Muscle layer of duodenum (tissue), 2 donors: ENCODE data around the gene TNFRSF1B.
"Not testable (repeated sequence)": the region's sequence is repeated elsewhere in the genome, so short reads cannot be mapped to it uniquely, and the experiment has no call there.

Experiments used
- H3K27ac ChIP-seq: one replicate; pipeline ENCODE4 v1.7.0; 2013; ENCODE audit warnings: mild to moderate bottlenecking, low read length
- H3K27me3 ChIP-seq: one replicate; pipeline ENCODE4 v1.7.0; 2013; ENCODE audit warnings: low read depth, mild to moderate bottlenecking, control low read depth, low read length
- H3K36me3 ChIP-seq, 2 donors: one replicate each; pipeline ENCODE4 v1.7.0; 2013; ENCODE audit warnings: low read length in 2 of 2, control low read depth in 1 of 2, mild to moderate bottlenecking in 1 of 2; ENCODE audit not compliant: insufficient read depth in 2 of 2, control insufficient read depth in 1 of 2
- H3K4me1 ChIP-seq, 2 donors: one replicate each; pipeline ENCODE4 v1.7.0; 2013; ENCODE audit warnings: low read length in 2 of 2, mild to moderate bottlenecking in 2 of 2, control low read depth in 1 of 2, moderate library complexity in 1 of 2; ENCODE audit not compliant: insufficient read depth in 2 of 2, control insufficient read depth in 1 of 2
- H3K4me3 ChIP-seq, 2 donors: one replicate each; pipeline ENCODE4 v1.7.0; 2013; ENCODE audit warnings: low read length in 2 of 2, low read depth in 1 of 2, mild to moderate bottlenecking in 1 of 2
- H3K9me3 ChIP-seq, 2 donors: one replicate each; pipeline ENCODE4 v1.7.0; 2013; ENCODE audit warnings: low read length in 2 of 2, control low read depth in 1 of 2, mild to moderate bottlenecking in 1 of 2; ENCODE audit not compliant: control insufficient read depth in 1 of 2
- donor health status: healthy.

The TNFRSF1B gene

GRCh38 chr1:12222700-12223099, 55.9 kb downstream of the TNFRSF1B start:
- H3K27me3 ChIP-seq, H3K4me1 ChIP-seq, H3K27ac ChIP-seq, H3K36me3 ChIP-seq, H3K4me3 ChIP-seq, H3K9me3 ChIP-seq: not testable (repeated sequence)

- not testable (repeated sequence) for H3K9me3 ChIP-seq, H3K36me3 ChIP-seq, H3K27me3 ChIP-seq, H3K4me1 ChIP-seq, H3K4me3 ChIP-seq, H3K27ac ChIP-seq
Measured at GRCh38 chr1:12224092-12224491, 57.3 kb downstream of the TNFRSF1B start.

- peaks cover 0 to 14% of the 10 kb centered on the region in 2 donors for H3K4me1 ChIP-seq
- no peak overlapping the region for H3K27ac ChIP-seq
- H3K27me3 ChIP-seq: no peaks in the 10 kb centered on the region
- H3K9me3 ChIP-seq: no peaks in the 10 kb centered on the region
- no peaks in the 10 kb centered on the region for H3K36me3 ChIP-seq
- no peak overlapping the region for H3K4me3 ChIP-seq
Measured at GRCh38 chr1:12228979-12229378, 62.2 kb downstream of the TNFRSF1B start.

- peaks cover 0 to 14% of the 10 kb centered on the region in 2 donors for H3K4me1 ChIP-seq
- H3K27ac ChIP-seq: no peak overlapping the region
- no peaks in the 10 kb centered on the region for H3K36me3 ChIP-seq
- peak overlapping the region in 1 of 2 donors; percentile 98 for H3K4me3 ChIP-seq
- H3K27me3 ChIP-seq: no peaks in the 10 kb centered on the region
- no peaks in the 10 kb centered on the region for H3K9me3 ChIP-seq
Measured at GRCh38 chr1:12229386-12229834, 62.6 kb downstream of the TNFRSF1B start.

- H3K4me1 ChIP-seq: peaks cover 0 to 14% of the 10 kb centered on the region in 2 donors
- H3K9me3 ChIP-seq: no peaks in the 10 kb centered on the region
- H3K27ac ChIP-seq: peak within 1 kb of the TSS; percentile 67
- peak within 1 kb of the TSS; percentile 85 to 98 for H3K4me3 ChIP-seq
- H3K36me3 ChIP-seq: peaks cover 3 to 5% of the 10 kb centered on the region in 2 donors
- no peaks in the 10 kb centered on the region for H3K27me3 ChIP-seq
Measured at GRCh38 chr1:12229835-12230548, 63.2 kb downstream of the TNFRSF1B start, which contains the start of gene VPS13D. Gene VPS13D, plus strand, starts transcription at chr1:12230030. Its CDS starts 4,237 bp downstream, at chr1:12234267.

GRCh38 chr1:12230549-12231275, 63.9 kb downstream of the TNFRSF1B start:
- Histone ChIP-seq H3K36me3 (peaks cover 8 to 10% of the 10 kb centered on the region in 2 donors), H3K4me3 (peak overlapping the region; percentile 85 to 98), H3K4me1 (peaks cover 0 to 14% of the 10 kb centered on the region in 2 donors), H3K27ac (peak overlapping the region; percentile 67), H3K27me3 (no peaks in the 10 kb centered on the region), H3K9me3 (no peaks in the 10 kb centered on the region)

GRCh38 chr1:12231276-12231595, 64.4 kb downstream of the TNFRSF1B start:
- Histone ChIP-seq H3K27me3 (no peaks in the 10 kb centered on the region), H3K4me3 (peak overlapping the region; percentile 85 to 98), H3K9me3 (no peaks in the 10 kb centered on the region), H3K27ac (peak overlapping the region; percentile 67), H3K36me3 (peaks cover 12 to 14% of the 10 kb centered on the region in 2 donors), H3K4me1 (peaks cover 0 to 14% of the 10 kb centered on the region in 2 donors)

GRCh38 chr1:12232221-12232620, 65.4 kb downstream of the TNFRSF1B start:
- H3K4me3 ChIP-seq: no peak overlapping the region
- no peak overlapping the region for H3K27ac ChIP-seq

GRCh38 chr1:12244078-12244477, 77.3 kb downstream of the TNFRSF1B start:
- Histone ChIP-seq H3K9me3 (no peaks in the 10 kb centered on the region), H3K4me3 (no peak overlapping the region), H3K27me3 (no peaks in the 10 kb centered on the region), H3K4me1 (no peaks in the 10 kb centered on the region), H3K27ac (no peak overlapping the region), H3K36me3 (peaks cover 31 to 42% of the 10 kb centered on the region in 2 donors)

More at GRCh38 chr1:12232221-12232620, 65.4 kb downstream of the TNFRSF1B start:
- peaks cover 0 to 14% of the 10 kb centered on the region in 2 donors for H3K4me1 ChIP-seq
- H3K9me3 ChIP-seq: no peaks in the 10 kb centered on the region
- peaks cover 17 to 20% of the 10 kb centered on the region in 2 donors for H3K36me3 ChIP-seq
- H3K27me3 ChIP-seq: no peaks in the 10 kb centered on the region

GRCh38 chr1:12244585-12244984, 77.8 kb downstream of the TNFRSF1B start:
- peaks cover 36 to 47% of the 10 kb centered on the region in 2 donors for H3K36me3 ChIP-seq
- H3K27me3 ChIP-seq: no peaks in the 10 kb centered on the region
- no peaks in the 10 kb centered on the region for H3K9me3 ChIP-seq
- no peak overlapping the region for H3K4me3 ChIP-seq
- H3K4me1 ChIP-seq: no peaks in the 10 kb centered on the region
- no peak overlapping the region for H3K27ac ChIP-seq

- H3K36me3 ChIP-seq: peaks cover 42 to 52% of the 10 kb centered on the region in 2 donors
- H3K27me3 ChIP-seq: no peaks in the 10 kb centered on the region
- no peaks in the 10 kb centered on the region for H3K9me3 ChIP-seq
- no peak overlapping the region for H3K27ac ChIP-seq
- H3K4me1 ChIP-seq: no peaks in the 10 kb centered on the region
- no peak overlapping the region for H3K4me3 ChIP-seq
Measured at GRCh38 chr1:12245116-12245515, 78.3 kb downstream of the TNFRSF1B start.
